GM12891 (cell line): ENCODE measurements around the gene MBD3.
"Not testable (repeated sequence)": the region's sequence is repeated elsewhere in the genome, so short reads cannot be mapped to it uniquely, and the experiment has no call there.

Experiments used
- DNase-seq: peaks from one replicate; pipeline ENCODE4 v3.0.0; 2011; ENCODE audit warnings: low spot score; ENCODE audit not compliant: insufficient read length
- FAIRE-seq: peaks from 2 replicates; lab custom pipeline; 2011; peaks lifted over from hg19 to GRCh38; lab: Jason Lieb, UNC
- PAX5 ChIP-seq: IDR thresholded peaks from 2 replicates; pipeline ENCODE4 v1.6.1; 2011; ENCODE audit warnings: low read length, moderate library complexity, mild to moderate bottlenecking; ENCODE audit not compliant: insufficient read depth, severe bottlenecking
- POLR2A ChIP-seq: IDR thresholded peaks from 2 replicates; pipeline ENCODE4 v1.6.1; 2011; ENCODE audit warnings: low read depth, low read length, control low read depth
- POLR2AphosphoS5 ChIP-seq: IDR thresholded peaks from 2 replicates; pipeline ENCODE4 v1.6.1; 2011; ENCODE audit warnings: low read depth, low read length, control low read depth
- POU2F2 ChIP-seq: IDR thresholded peaks from 2 replicates; pipeline ENCODE4 v1.6.1; 2011; ENCODE audit warnings: low read depth, mild to moderate bottlenecking, control low read depth, low read length, moderate library complexity
- SPI1 ChIP-seq: IDR thresholded peaks from 2 replicates; pipeline ENCODE4 v1.6.1; 2011; ENCODE audit warnings: low read depth, low read length, control low read depth
- TAF1 ChIP-seq: IDR thresholded peaks from 2 replicates; pipeline ENCODE4 v1.6.1; 2011; ENCODE audit warnings: low read depth, low read length, control low read depth

The MBD3 gene

GRCh38 chr19:1549332-1549945 lies 43.2 kb downstream of the MBD3 start:
- no peak for FAIRE-seq

GRCh38 chr19:1540365-1540925 lies 52.2 kb downstream of the MBD3 start:
- no peak for DNase-seq
- no peak for FAIRE-seq
- TF ChIP-seq POU2F2, result no peak
- TF ChIP-seq POLR2AphosphoS5, result no peak
- TF ChIP-seq TAF1, result no peak
- TF ChIP-seq POLR2A, result no peak
- TF ChIP-seq SPI1, result no peak
- no peak for TF ChIP-seq PAX5

More at GRCh38 chr19:1549332-1549945, 43.2 kb downstream of the MBD3 start:
- TF ChIP-seq POLR2A (no peak), SPI1 (no peak), PAX5 (no peak), POLR2AphosphoS5 (no peak), POU2F2 (no peak), TAF1 (no peak)
- DNase-seq, result no peak

GRCh38 chr19:1539749-1540148 lies 52.9 kb downstream of the MBD3 start:
- FAIRE-seq, DNase-seq: not testable (repeated sequence)

GRCh38 chr19:1538978-1539377 lies 53.7 kb downstream of the MBD3 start:
- no peak for FAIRE-seq
- TF ChIP-seq POLR2AphosphoS5 (no peak), POLR2A (no peak), TAF1 (no peak), PAX5 (no peak), SPI1 (no peak), POU2F2 (no peak)
- no peak for DNase-seq

GRCh38 chr19:1535699-1536098 lies 57.0 kb downstream of the MBD3 start:
- not testable (repeated sequence) for FAIRE-seq, DNase-seq

DNA sequence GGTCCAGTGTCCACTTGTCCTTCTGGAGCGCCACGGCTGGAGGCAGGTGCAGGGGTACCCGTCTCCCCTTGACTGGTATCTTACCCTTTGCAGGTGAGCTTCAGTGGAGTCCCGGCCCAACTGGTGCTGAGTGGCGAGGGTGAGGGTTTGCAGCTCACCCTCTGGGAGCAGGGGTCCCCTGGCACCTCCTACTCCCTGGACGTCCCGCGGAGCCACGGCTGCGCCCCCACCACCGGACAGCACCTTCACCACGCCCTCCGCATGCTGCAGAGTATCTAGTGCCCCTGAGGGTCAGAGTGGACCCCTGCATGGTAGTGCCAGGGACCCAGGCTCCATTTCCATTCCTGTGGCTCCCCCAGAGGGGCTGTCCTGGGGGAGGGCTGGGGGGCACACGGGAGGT lies 57.7 kb downstream of the MBD3 start:
- no peak for TF ChIP-seq TAF1
- TF ChIP-seq POLR2A, result no peak
- TF ChIP-seq SPI1, result no peak
- no peak for TF ChIP-seq POLR2AphosphoS5
- no peak for TF ChIP-seq POU2F2
- FAIRE-seq (no peak), DNase-seq (no peak)

DNA sequence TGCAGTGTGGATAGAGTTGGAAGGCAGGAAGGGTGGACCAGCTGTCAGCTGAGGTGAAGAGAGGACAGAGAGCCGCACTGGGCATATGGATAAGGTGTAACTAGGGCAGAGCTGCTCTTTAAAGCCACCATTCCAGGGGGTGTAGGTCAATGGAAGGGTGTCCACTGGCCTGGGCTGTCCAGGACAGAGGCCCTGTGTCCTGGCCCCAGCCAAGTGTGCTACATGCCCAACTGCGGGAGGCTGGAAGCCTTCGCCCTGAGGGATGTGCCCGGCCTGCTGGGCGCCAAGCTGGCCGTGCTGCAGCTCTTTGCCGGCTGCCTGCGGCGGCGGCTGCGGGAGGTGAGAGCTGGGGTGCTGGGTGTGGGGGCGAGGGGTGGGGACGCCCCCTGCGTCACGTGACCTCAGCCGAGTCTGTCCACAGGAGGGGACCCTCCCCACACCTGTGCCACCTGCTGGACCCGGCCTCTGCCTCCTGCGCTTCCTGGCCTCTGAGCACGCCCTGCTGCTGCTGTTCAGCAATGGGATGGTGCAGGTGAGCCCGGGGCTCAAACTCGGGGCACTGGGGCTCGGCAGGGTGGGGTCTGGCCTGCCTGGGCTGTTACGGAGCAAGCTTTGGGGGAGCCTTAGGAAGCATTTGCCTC lies 59.0 kb downstream of the MBD3 start:
- FAIRE-seq, result no peak
- DNase-seq, result no peak
- TF ChIP-seq POLR2AphosphoS5, result no peak
- TF ChIP-seq SPI1, result no peak
- TF ChIP-seq POU2F2, result no peak
- TF ChIP-seq TAF1, result no peak
- TF ChIP-seq POLR2A, result no peak
- TF ChIP-seq PAX5, result no peak

DNA sequence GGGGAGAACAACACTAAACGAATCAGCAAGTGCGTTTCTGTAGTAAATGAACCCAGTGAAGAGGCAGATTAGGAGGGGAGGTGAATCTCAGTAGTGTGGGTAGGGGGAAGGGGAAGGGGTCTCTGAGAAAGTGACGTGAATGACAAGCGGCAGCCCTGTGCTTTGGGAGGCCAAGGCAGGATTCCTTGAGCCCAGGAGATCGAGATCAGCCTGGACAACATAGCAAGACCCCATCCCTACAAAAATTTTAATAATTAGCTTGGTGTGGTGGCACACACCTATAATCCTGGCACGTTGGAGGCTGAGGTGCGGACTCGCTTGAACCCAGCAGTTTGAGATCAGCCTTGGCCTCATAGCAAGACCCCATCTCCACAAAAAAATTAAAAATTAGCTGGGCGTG lies 60.7 kb downstream of the MBD3 start:
- FAIRE-seq (no peak), DNase-seq (no peak)
- TF ChIP-seq POLR2A, result no peak
- TF ChIP-seq POLR2AphosphoS5, result no peak
- no peak for TF ChIP-seq SPI1
- TF ChIP-seq TAF1, result no peak
- TF ChIP-seq POU2F2, result no peak
- TF ChIP-seq PAX5, result no peak

DNA sequence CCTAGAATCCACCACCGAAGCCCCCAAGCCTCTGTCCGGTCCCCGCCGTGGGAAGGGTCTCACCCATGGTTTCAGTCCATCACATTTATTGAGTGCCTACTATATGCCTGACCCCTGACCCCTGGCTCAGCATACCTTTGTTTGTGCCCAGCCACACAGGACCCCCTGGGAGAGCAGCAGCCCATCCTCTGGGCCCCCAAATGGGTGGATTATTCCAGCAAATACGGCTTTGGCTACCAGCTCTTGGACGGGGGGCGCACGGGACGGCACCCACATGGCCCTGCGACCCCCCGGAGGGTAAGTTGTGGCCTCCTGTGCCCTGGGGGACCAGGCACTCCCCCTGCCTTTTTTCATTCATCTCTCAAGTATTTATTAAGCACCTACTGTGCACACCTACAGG lies 61.1 kb downstream of the MBD3 start:
- FAIRE-seq, result no peak
- TF ChIP-seq POLR2A (no peak), TAF1 (no peak), SPI1 (no peak), POU2F2 (no peak), POLR2AphosphoS5 (no peak), PAX5 (no peak)
- DNase-seq, result no peak

GRCh38 chr19:1530856-1531255 lies 61.8 kb downstream of the MBD3 start:
- not testable (repeated sequence) for FAIRE-seq, DNase-seq

DNA sequence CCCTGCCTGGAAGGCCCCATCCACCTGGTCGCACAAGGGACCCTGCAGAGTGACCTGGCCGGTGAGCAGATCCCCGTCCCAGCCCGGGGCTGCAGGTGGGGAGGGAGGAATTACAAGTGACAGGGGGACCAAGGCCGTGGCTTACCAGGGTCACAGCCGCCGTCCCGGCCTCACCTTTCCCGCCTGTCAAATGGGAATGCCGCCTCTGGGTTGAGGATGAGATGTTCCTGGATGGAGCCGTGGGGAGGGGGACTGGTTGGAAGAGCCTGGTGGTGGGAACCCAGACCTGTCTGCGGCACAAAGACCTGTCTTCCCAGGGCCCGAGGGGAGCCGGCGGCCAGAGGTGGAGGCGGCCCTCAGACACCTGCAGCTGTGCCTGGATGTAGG lies 63.2 kb downstream of the MBD3 start:
- no peak for FAIRE-seq
- no peak for TF ChIP-seq PAX5
- TF ChIP-seq POLR2AphosphoS5, result no peak
- TF ChIP-seq SPI1, result no peak
- no peak for TF ChIP-seq POLR2A
- no peak for TF ChIP-seq TAF1
- TF ChIP-seq POU2F2, result no peak
- no peak for DNase-seq
